HG02981 (cell line): ENCODE data around the gene EPHB1.
A peak's percentile ranks its signal among the peaks of the same experiment; 100 is the strongest.

Experiments
- ATAC-seq: cut with Tn5 transposase; IDR thresholded peaks from one replicate; pipeline ENCODE4 v1.9.1; 2021; ENCODE audit warnings: mild to moderate bottlenecking, moderate library complexity; ENCODE audit not compliant: unreplicated experiment

Gene EPHB1

GRCh38 chr3:135071483-135071882 lies 276.4 kb downstream of the EPHB1 start:
- ATAC-seq: no peak

DNA sequence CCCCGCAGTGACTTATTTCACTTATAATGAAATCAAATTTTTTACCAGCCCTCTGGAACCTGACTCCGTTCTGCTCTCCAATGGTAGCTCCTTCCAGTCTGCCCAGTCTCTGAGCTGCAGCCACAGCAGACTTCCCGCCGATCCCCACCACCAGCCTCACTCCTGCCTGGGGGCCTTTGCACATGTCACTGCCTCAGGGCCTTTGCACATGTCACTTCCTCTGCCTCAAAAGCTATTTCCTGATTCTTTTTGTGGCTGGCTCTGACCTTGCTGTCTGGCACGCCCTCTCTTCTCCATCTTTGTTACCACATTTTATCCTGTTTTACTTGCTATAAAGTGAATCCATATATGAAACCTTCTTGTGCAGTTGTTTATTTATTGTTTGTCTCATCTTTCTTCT lies 277.4 kb downstream of the EPHB1 start:
- no peak for ATAC-seq

DNA sequence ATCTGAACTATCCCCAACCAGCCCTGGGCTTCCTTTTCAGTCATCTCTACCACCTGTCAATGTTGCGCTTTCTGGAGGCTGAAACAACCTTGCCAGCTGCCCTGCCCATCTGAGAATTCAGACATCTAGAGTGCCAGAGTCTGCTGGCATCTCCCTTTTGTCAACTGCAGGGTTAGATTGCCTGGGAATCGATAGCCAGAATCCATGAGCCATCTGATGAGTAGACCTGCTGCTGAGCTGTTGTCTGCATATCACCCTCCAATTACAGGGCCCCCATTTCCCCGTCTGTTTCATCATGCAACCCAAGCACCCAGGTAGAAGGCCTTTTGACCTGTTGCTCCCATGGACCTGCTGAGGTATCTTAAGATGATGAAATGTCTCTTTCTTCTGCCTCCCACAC lies 280.1 kb downstream of the EPHB1 start:
- no peak for ATAC-seq

- ATAC-seq: no peak
These were observed 281.3 kb downstream of the EPHB1 start for GRCh38 chr3:135076341-135076740.

DNA sequence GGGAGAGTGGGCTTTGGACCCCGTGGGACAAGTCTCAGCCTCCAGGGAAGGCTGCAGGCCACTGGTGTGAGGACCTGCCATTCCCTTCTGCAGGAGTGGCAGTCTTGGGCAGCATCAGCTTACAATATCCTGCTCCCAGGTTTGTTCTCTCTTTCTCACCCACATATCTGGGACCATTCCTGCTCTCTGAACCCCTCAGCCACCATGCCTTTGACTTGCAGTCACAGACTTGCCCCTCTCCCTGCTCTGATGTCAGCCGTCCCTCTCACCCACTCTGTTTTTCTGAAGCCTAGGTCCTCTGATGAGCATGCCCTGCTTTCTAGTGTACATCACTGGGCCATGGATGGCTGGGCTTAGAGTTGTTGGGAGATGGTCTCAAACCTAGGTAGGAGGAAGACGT lies 282.1 kb downstream of the EPHB1 start:
- no peak for ATAC-seq

DNA sequence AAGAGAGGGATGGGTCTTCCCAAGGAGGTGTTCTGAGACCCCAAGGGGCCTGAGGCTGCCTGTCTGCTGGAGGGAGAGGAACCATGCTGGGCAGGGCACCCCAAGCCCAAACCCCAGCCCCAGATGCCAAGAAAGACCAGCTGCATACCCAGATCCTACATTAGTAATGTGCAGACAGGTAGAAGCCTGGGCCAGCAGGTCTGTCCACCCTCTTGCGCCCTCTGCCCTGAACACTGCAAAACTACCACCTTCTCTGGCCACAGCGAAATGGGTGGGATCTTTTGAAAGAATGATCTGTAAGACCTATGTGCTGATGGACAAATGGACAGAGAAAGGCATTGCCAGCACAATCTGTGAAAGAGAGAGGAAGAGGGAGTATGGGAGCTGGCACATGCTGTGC lies 283.2 kb downstream of the EPHB1 start:
- ATAC-seq: no peak

DNA sequence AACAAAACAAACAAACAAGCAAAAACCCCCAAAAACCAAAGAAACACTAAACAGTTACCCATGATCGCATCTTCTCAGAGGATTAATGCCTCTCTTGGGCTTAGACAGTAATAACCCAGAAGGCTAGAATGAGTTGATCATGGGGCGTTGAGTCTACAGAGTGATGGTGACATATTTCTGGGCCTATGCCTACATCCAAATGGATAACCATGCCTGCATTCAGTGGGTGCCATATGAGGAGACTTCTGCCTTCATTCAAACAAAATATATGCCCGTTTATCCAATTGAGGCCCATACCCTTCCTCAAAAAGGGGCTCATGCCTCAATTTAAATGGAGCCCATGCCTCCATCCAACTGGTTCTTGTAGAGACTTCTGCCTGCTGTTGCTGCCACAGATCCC lies 284.0 kb downstream of the EPHB1 start:
- ATAC-seq: no peak

- no peak for ATAC-seq
These were observed 286.4 kb downstream of the EPHB1 start for GRCh38 chr3:135081451-135081850.

GRCh38 chr3:135081856-135082434 lies 286.9 kb downstream of the EPHB1 start:
- no peak for ATAC-seq

GRCh38 chr3:135082706-135083105 lies 287.6 kb downstream of the EPHB1 start:
- ATAC-seq: no peak

DNA sequence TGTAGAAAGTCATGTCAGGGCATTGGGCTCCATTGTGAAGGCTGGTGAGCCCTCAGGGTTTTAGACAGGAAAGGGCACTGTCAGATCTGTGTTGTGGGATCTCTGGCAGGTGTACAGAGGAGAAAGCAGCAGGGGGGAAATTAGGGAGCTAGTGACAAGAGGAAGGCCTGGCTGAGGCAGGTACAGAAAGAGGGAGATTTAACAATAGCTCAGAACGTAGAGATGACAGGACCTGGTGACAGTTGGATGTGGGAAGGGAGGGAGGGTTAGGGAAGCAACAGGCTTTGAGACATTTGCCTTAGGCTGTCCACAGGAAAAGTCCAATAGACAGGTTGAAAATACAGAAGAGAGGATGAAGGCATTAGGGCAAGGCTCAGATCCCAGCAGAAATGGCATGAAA lies 288.1 kb downstream of the EPHB1 start:
- no peak for ATAC-seq

DNA sequence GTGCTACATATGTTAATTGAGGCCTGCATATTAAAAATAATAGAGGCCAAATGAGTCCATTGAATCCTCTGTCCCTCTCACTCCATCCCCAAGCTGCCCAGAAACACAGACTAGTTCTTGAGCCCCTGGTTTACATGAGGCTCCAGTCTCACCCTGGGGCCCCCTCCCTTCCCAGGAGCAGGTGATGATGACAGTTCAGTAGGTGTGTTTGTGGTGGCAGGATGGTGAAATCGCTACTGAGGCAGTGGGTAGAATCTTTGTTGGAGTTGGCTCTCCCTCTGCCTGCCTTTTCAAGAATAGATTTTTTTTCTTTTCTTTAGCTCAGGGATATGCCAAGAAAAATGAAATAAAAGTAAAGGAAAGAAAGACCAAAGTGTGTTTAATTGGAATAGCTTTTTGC lies 288.7 kb downstream of the EPHB1 start:
- ATAC-seq: no peak

DNA sequence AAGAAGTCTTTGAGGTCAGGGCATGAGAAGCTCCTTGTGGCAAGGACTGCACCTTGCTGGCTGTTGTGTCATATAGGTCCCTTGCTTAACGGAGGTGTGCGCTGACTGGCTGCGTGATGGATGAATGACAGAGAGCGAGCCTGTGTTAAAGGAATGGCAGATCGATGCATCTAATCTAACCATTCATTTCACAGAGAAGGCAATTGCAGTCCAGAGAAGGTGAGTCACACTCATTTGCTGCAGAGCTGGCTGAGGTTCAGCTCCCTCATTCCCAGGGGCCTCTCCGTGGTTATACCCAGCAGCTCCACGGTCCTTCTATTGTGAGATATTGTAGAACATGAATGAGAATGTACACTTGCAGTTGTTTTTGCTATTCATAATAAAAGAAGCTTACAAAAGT lies 289.3 kb downstream of the EPHB1 start:
- no peak for ATAC-seq

GRCh38 chr3:135084976-135085375 lies 289.9 kb downstream of the EPHB1 start:
- no peak for ATAC-seq

GRCh38 chr3:135085652-135086436 lies 290.8 kb downstream of the EPHB1 start:
- no peak for ATAC-seq

- no peak for ATAC-seq
These were observed 292.7 kb downstream of the EPHB1 start for GRCh38 chr3:135087782-135088181.

GRCh38 chr3:135089451-135089850 lies 294.4 kb downstream of the EPHB1 start:
- no peak for ATAC-seq

DNA sequence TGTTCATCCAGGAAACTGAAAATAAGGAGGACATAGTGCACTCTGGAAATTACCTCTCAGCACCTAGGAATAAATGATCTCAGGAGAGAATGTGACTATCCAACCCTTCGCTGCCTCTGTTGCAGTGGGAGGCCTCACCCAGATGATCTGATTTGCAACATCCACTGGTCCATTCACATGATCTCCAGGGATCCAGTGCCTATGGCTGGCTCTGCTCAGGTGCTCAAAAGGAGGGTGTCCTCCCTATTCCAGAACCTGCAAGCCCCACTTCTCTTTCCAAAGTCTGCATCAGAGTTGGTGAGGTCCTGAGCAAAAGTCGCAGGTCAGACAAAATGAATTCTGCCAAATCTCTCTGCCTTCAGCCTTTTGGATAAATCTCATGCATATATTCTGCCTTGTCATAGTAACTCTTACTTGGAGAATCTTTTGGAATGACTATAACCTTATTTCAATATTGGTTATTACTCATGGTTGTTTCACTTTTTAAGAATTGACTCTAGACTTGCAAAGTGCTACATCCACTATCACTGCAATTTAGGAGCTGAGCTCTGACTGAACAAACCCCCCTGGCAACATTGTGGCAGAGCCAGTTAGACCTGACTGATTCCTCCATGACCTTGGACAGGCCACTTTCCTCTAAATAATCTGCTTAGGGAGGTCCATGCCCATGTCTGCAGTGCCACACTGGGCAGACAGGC lies 295.1 kb downstream of the EPHB1 start:
- ATAC-seq: peak; percentile 45

GRCh38 chr3:135091946-135092345 lies 296.9 kb downstream of the EPHB1 start:
- ATAC-seq: no peak

DNA sequence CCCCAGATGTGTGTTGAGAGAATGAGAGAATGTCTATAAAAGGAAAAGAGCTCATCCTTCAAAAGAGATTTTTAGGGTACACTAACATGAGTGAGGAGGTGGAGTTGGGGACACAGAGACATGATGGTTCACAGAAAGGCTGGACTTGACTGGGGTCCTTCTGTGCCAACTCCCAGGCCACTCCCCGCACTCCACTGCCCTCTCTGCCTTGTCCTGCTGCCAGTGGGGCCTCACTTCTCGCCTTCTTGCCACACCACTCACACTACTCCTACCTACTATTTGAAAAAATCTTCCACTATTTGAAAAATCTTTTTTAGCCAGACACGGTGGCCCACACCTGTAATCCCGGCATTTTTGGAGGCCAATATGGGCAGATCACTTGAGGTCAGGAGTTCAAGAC lies 298.1 kb downstream of the EPHB1 start:
- no peak for ATAC-seq

- no peak for ATAC-seq
These were observed 302.4 kb downstream of the EPHB1 start for GRCh38 chr3:135097276-135097946.
